HG02970 (cell line): ENCODE data around the gene IBTK.

Experiments
- ATAC-seq: cut with Tn5 transposase; IDR thresholded peaks from one replicate; pipeline ENCODE4 v1.9.1; 2021; ENCODE audit warnings: mild to moderate bottlenecking, moderate library complexity, moderate number of reproducible peaks; ENCODE audit not compliant: unreplicated experiment, low FRiP score

The IBTK gene

GRCh38 chr6:82123632-82124031 lies 123.9 kb downstream of the IBTK start:
- no peak for ATAC-seq
